ENCODE results near the gene ANKRD45.

DNA sequence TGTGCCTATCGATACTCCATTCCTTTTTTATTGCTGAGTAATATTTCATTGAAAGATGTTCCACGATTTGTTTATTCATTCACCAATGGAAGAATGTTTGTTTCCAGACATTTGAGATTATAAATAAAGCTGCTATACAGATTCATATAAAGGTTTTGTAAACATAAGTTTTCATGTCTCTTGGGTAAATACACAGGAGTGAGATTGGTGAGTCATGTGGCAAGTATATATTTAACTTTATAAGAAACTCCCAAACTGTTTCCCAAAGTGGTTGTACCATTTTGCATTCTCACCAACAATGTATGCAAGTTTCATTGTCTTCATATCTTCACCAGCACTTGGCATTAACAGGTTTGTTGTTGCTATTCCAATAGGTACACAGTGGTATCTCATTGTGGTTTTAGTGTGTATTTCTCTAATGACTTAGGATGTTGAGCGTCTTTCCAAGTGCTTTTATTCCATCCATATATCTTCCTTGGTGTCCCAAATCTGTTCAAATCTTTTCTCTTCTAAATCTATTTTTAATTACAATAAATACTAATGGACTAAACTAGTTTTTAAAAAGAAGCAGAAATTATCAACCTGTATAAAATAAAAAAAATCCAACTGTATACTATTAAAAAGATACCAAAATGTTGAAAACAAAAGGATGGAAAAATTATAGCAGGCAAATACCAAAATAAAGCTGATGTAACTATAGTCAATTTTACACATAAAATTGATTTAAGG is 73.4 kb downstream of the ANKRD45 start:
- TF ChIP-seq EZH2 (IDR thresholded peaks at IDR 0.05; ENCODE audit: borderline replicate concordance, low read depth, low read length, poor library complexity, severe bottlenecking) (no peak), CTCF (conservative IDR thresholded peaks at IDR 0.05; ENCODE audit: low read depth, low read length) (no peak)

Data from A673 (cell line).